ENCODE data around the gene TOP2A. TPM values are rescaled to one million over a fixed set of nuclear protein-coding genes. Genes with fewer than 3 reads are reported as not detected.
A peak's percentile ranks its signal among the peaks of the same experiment; 100 is the strongest.
"Not testable (repeated sequence)": the region's sequence is repeated elsewhere in the genome, so short reads cannot be mapped to it uniquely, and the experiment has no call there.

The TOP2A gene
- total RNA-seq, 3 donors from 2014 or later: 2.0 to 6.4 (median 2.5) TPM

DNA sequence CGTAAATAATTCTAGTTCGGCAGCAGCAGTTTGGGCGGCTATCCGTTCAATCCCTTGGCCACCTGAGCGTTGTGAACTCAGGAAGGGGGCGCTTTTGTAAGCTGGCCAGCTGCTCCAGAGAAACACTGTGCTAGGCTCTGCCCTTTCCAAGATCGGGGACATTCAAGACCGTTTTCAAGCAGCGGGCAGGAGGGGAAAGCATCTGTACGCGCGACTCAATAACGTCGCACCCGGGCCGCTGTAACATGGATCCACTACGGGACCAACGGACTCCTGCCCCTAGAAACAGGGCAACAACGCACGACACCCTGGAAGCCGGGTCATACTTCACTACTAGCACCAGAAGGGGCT is 463 bp downstream of the TOP2A start:
- H3K36me3 ChIP-seq: no peaks in the 10 kb centered on the region
- intact Hi-C loops (cut with DNase I; ENCODE audit: low total_unique reads): no loop called here
- H3K4me3 ChIP-seq: peak overlapping the region; percentile 58 to 72 (median 65)
- no peaks in the 10 kb centered on the region for H3K27me3 ChIP-seq
- H3K27ac ChIP-seq: no peak overlapping the region
- TF ChIP-seq, protein P1, sequence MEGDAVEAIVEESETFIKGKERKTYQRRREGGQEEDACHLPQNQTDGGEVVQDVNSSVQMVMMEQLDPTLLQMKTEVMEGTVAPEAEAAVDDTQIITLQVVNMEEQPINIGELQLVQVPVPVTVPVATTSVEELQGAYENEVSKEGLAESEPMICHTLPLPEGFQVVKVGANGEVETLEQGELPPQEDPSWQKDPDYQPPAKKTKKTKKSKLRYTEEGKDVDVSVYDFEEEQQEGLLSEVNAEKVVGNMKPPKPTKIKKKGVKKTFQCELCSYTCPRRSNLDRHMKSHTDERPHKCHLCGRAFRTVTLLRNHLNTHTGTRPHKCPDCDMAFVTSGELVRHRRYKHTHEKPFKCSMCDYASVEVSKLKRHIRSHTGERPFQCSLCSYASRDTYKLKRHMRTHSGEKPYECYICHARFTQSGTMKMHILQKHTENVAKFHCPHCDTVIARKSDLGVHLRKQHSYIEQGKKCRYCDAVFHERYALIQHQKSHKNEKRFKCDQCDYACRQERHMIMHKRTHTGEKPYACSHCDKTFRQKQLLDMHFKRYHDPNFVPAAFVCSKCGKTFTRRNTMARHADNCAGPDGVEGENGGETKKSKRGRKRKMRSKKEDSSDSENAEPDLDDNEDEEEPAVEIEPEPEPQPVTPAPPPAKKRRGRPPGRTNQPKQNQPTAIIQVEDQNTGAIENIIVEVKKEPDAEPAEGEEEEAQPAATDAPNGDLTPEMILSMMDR (IDR thresholded peaks at IDR 0.05): no peak
- no peak for TF ChIP-seq POLR2AphosphoS5 (IDR thresholded peaks at IDR 0.05)
- TF ChIP-seq POLR2A (IDR thresholded peaks at IDR 0.05): no peak
- H3K4me1 ChIP-seq: no peaks in the 10 kb centered on the region
- H3K9me3 ChIP-seq: no peaks in the 10 kb centered on the region
- DNase-seq (ENCODE audit: low spot score in 2 of 2): no peak

DNA sequence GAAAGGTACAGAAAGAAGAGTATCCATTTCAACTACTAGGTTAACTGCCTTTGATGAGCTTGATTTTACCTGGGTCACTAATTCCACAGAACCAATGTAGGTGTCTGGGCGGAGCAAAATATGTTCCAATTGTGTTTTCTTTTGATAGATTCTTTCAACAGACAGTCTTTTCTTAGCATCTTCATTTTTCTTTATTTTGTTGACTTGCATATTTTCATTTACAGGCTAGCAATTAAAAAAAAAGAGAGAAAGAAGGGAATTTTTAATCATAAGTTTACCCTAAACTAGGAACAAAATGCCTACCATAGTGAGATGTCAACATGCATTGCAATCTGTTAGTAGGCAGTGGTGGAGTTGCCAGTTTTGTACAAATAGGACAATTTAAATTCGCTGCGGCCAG is 1.0 kb downstream of the TOP2A start:
- intact Hi-C loops (cut with DNase I; ENCODE audit: low total_unique reads): no loop called here
- no peaks in the 10 kb centered on the region for H3K4me1 ChIP-seq
- no peak overlapping the region for H3K27ac ChIP-seq
- H3K36me3 ChIP-seq: no peaks in the 10 kb centered on the region
- no peak overlapping the region for H3K4me3 ChIP-seq
- DNase-seq (ENCODE audit: low spot score in 2 of 2): no peak
- no peaks in the 10 kb centered on the region for H3K9me3 ChIP-seq
- H3K27me3 ChIP-seq: no peaks in the 10 kb centered on the region
- TF ChIP-seq, protein P1 (IDR thresholded peaks at IDR 0.05): no peak
- TF ChIP-seq POLR2A (IDR thresholded peaks at IDR 0.05): no peak
- no peak for TF ChIP-seq POLR2AphosphoS5 (IDR thresholded peaks at IDR 0.05)

DNA sequence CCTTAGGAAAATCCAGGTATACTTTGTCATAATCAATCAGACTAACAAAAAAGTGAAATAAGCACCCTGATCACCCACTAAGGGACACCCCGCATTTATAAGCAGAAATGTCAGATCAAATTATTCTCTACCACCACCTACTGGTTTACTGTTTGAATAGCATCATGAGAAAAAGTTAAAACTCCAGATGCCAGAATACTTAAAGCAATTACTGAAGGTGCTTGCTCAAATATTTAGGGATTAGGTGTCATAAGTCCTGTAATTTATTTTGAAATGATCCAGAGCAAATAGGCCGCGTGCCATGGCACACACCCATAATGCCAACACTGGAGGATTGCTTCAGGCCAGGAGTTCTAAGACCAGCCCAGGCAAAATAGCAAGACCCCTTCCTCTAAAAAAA is 2.3 kb downstream of the TOP2A start:
- Histone ChIP-seq H3K36me3 (no peaks in the 10 kb centered on the region), H3K4me3 (peak overlapping the region in 1 of 3 donors; percentile 42), H3K9me3 (no peaks in the 10 kb centered on the region), H3K4me1 (no peaks in the 10 kb centered on the region), H3K27ac (no peak overlapping the region), H3K27me3 (no peaks in the 10 kb centered on the region)
- intact Hi-C loops (cut with DNase I; ENCODE audit: low total_unique reads): no loop called here
- TF ChIP-seq POLR2AphosphoS5 (IDR thresholded peaks at IDR 0.05): no peak
- TF ChIP-seq, protein P1 (IDR thresholded peaks at IDR 0.05): peak; percentile 49 to 71 (median 64)
- no peak for TF ChIP-seq POLR2A (IDR thresholded peaks at IDR 0.05)
- DNase-seq (ENCODE audit: low spot score in 2 of 2): no peak

DNA sequence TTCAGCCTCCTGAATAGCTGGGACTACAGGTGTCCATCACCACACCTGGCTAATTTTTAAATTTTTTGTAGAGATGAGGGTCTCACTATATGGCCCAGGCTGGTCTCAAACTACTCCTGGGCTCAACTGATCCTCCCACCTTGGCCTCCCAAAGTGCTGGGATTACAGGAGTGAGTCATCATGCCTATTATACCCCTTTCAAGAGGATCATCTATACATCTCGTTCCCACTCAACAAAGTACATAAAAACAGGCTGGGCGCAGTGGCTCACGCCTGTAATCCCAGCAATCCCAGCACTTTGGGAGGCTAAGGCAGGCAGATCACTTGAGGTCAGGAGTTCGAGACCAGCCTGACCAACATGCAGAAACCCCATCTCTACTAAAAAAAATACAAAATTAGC is 3.4 kb downstream of the TOP2A start:
- DNase-seq (ENCODE audit: low spot score in 2 of 2); H3K9me3 ChIP-seq; H3K4me3 ChIP-seq; H3K27ac ChIP-seq; H3K4me1 ChIP-seq; intact Hi-C loops (cut with DNase I; ENCODE audit: low total_unique reads); H3K27me3 ChIP-seq; H3K36me3 ChIP-seq: not testable (repeated sequence)

DNA sequence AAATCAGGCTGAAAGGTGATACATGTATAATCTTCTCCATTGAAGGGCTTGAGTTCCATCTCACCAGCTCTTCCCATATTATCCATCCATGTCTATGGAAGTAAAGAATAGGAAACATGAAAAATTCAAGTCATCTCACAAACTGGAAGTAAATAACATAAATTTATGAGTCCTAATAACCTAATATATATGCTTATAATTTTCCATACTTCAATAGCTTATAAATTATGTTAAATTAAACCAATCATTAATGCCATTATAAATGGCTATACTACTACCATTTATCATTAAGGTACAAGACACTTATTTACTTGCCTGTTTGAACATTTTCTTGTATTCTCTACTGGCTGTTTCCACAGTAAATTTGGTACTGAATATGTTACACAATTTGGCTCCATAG is 4.8 kb downstream of the TOP2A start:
- Histone ChIP-seq H3K9me3 (no peaks in the 10 kb centered on the region), H3K27ac (no peak overlapping the region), H3K27me3 (no peaks in the 10 kb centered on the region), H3K4me1 (no peaks in the 10 kb centered on the region), H3K36me3 (no peaks in the 10 kb centered on the region), H3K4me3 (no peak overlapping the region)
- DNase-seq (ENCODE audit: low spot score in 2 of 2): no peak
- no peak for TF ChIP-seq POLR2AphosphoS5 (IDR thresholded peaks at IDR 0.05)
- TF ChIP-seq, protein P1 (IDR thresholded peaks at IDR 0.05): no peak
- TF ChIP-seq POLR2A (IDR thresholded peaks at IDR 0.05): no peak
- intact Hi-C loops (cut with DNase I; ENCODE audit: low total_unique reads): no loop called here

DNA sequence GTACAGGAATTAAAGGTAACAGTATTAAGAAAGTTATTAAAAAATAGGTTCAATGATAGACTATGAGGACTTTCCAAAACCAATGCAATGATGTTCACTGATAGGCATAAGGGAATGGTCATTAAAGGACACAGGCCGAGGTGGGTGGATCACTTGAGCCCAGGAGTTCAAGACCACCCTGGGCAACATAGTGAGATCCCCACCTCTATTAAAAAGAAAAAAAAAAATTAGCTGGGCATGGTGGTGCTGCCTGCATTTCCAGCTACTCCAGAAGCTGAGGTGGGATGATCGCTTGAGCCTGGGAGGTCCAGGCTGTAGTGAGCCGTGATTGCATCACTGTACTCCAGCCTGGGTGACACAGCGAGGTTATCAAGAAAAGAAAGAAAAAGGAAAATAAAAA is 5.9 kb downstream of the TOP2A start:
- no peaks in the 10 kb centered on the region for H3K27me3 ChIP-seq
- H3K4me1 ChIP-seq: no peaks in the 10 kb centered on the region
- TF ChIP-seq POLR2AphosphoS5 (IDR thresholded peaks at IDR 0.05) (no peak), POLR2A (IDR thresholded peaks at IDR 0.05) (no peak)
- TF ChIP-seq, protein P1 (IDR thresholded peaks at IDR 0.05): no peak
- no peaks in the 10 kb centered on the region for H3K36me3 ChIP-seq
- no peak overlapping the region for H3K27ac ChIP-seq
- no peak for DNase-seq (ENCODE audit: low spot score in 2 of 2)
- H3K9me3 ChIP-seq: no peaks in the 10 kb centered on the region
- no peak overlapping the region for H3K4me3 ChIP-seq
- intact Hi-C loops (cut with DNase I; ENCODE audit: low total_unique reads): no loop called here
